ENCODE results near the gene HDLBP. TPM values are rescaled to one million over a fixed set of nuclear protein-coding genes. Genes with fewer than 3 reads are reported as not detected.

Gene HDLBP
- total and polyA plus RNA-seq, 2 of the 4 experiments (the other 2 are of a cell fraction) = 648 to 1,165 TPM

- Histone ChIP-seq H3K14ac (replicated peaks; ENCODE audit: low read depth, low read length) (peak overlapping the region; percentile 19; the same call in 1 of the 2 replicates), H3K79me1 (ENCODE audit: low read depth in 1 of 2, low read length in 2 of 2) (peaks cover 0 to 12% of the 10 kb centered on the region in 2 experiments; a peak in 1 of 4 replicates), H3K9me3 (ENCODE audit: control insufficient read depth, insufficient read depth, low read length) (no peaks in the 10 kb centered on the region), H3K4me3 (ENCODE audit: insufficient read depth, low read depth, low read length) (peak overlapping the region; percentile 100), H3K4me1 (ENCODE audit: control insufficient read depth, insufficient read depth, low read length) (peaks cover 4% of the 10 kb centered on the region; the same call in 1 of the 2 replicates), H2AFZ (replicated peaks; ENCODE audit: low read length, poor library complexity) (peak overlapping the region; percentile 96), H2AK9ac (replicated peaks; ENCODE audit: low read depth, low read length, poor library complexity) (no peak overlapping the region), H3K18ac (ENCODE audit: low read depth, low read length) (peak overlapping the region; percentile 64), H2BK5ac (ENCODE audit: low read depth, low read length, poor library complexity, severe bottlenecking) (peak overlapping the region; percentile 76), H3K27ac (ENCODE audit: insufficient read depth, low read length) (peak overlapping the region; percentile 56; the same call in 1 of the 2 replicates), H4K5ac (ENCODE audit: low read depth, low read length) (peak overlapping the region; percentile 86), H3K56ac (ENCODE audit: extremely low read depth, insufficient read depth, low read length) (no peak overlapping the region), H2AK5ac (ENCODE audit: low read depth, low read length) (peak overlapping the region; percentile 55; the same call in 1 of the 2 replicates), H4K91ac (ENCODE audit: insufficient read depth, low read depth, low read length) (no peak overlapping the region; the same call in 1 of the 2 replicates), H3K36me3 (ENCODE audit: control insufficient read depth, insufficient read depth, low read length) (peaks cover 1% of the 10 kb centered on the region; the same call in 1 of the 2 replicates), H3K4ac (ENCODE audit: low read depth, low read length) (peak overlapping the region; percentile 50; the same call in 1 of the 2 replicates), H2BK15ac (ENCODE audit: low read depth, low read length) (no peak overlapping the region), H3K27me3 (ENCODE audit: control insufficient read depth, insufficient read depth, low read length) (peaks cover 8% of the 10 kb centered on the region; the same call in 1 of the 2 replicates), H3K23ac (ENCODE audit: low read depth, low read length) (peak overlapping the region; percentile 76; the same call in 1 of the 2 replicates), H4K20me1 (ENCODE audit: insufficient read depth, low read length) (peaks cover 10% of the 10 kb centered on the region), H3K9ac (ENCODE audit: low read depth, low read length) (peak overlapping the region; percentile 50), H3K4me2 (ENCODE audit: low read depth, low read length) (peak overlapping the region; percentile 90), H2BK120ac (ENCODE audit: low read depth, low read length) (no peak overlapping the region), H3K9me1 (ENCODE audit: insufficient read depth, low read length) (peaks cover 2% of the 10 kb centered on the region; the same call in 1 of the 2 replicates), H4K8ac (ENCODE audit: low read depth in 2 of 2, low read length in 2 of 2) (peak overlapping the region; percentile 7 to 47; a peak in 2 of 4 replicates), H2BK20ac (ENCODE audit: low read depth, low read length) (no peak overlapping the region)
- intact Hi-C loops (cut with micrococcal nuclease) (loop anchor here (5.0 kb wide), 2 partner anchors 306 to 366 kb away; no protein-coding TSS in a partner anchor), dilution Hi-C loops (cut with HindIII; ENCODE audit: low sequenced_read_pairs, unreplicated experiment) (no loop called here), in situ Hi-C loops (cut with MboI; ENCODE audit: low sequenced_read_pairs) (no loop called here)
- DNase-seq = peak; percentile 31
- BruUV-seq (replicated peaks) = no TSS peak
- POLR2A ChIA-PET (ENCODE audit: unreplicated experiment) = interaction anchor here (0.9 kb wide), 1 partner anchor 97 kb away, joined by 3 read pairs; no protein-coding TSS in a partner anchor
- peak; percentile 38 for ATAC-seq (ENCODE audit: low read depth)
- TF ChIP-seq ELK1 (IDR thresholded peaks at IDR 0.05; ENCODE audit: borderline replicate concordance, low read depth, low read length) = no peak
- peak; percentile 11; the same call in 1 of the 2 replicates for TF ChIP-seq MXI1 (IDR thresholded peaks at IDR 0.05; ENCODE audit: borderline replicate concordance, low read depth, low read length)
- no peak for TF ChIP-seq MAZ (IDR thresholded peaks at IDR 0.05; ENCODE audit: borderline replicate concordance, low read depth, low read length)
- TF ChIP-seq RCOR1 (IDR thresholded peaks at IDR 0.05; ENCODE audit: insufficient replicate concordance, low read length) = no peak
- TF ChIP-seq NFE2L2 (IDR thresholded peaks at IDR 0.05; ENCODE audit: low read depth, low read length) = no peak
- TF ChIP-seq POLR2A (IDR thresholded peaks at IDR 0.05; ENCODE audit: low read depth, low read length) = no peak
- TF ChIP-seq MAFK (IDR thresholded peaks at IDR 0.05; ENCODE audit: low read depth, low read length) = no peak
- no peak for TF ChIP-seq CEBPB (IDR thresholded peaks at IDR 0.05; ENCODE audit: low read depth, low read length)
- TF ChIP-seq FOS (IDR thresholded peaks at IDR 0.05; ENCODE audit: low read depth, low read length) = no peak
- TF ChIP-seq BHLHE40 (IDR thresholded peaks at IDR 0.05; ENCODE audit: low read depth, low read length) = peak; percentile 60
- no peak for TF ChIP-seq RFX5 (IDR thresholded peaks at IDR 0.05; ENCODE audit: low read depth, low read length)
- TF ChIP-seq, protein P1, sequence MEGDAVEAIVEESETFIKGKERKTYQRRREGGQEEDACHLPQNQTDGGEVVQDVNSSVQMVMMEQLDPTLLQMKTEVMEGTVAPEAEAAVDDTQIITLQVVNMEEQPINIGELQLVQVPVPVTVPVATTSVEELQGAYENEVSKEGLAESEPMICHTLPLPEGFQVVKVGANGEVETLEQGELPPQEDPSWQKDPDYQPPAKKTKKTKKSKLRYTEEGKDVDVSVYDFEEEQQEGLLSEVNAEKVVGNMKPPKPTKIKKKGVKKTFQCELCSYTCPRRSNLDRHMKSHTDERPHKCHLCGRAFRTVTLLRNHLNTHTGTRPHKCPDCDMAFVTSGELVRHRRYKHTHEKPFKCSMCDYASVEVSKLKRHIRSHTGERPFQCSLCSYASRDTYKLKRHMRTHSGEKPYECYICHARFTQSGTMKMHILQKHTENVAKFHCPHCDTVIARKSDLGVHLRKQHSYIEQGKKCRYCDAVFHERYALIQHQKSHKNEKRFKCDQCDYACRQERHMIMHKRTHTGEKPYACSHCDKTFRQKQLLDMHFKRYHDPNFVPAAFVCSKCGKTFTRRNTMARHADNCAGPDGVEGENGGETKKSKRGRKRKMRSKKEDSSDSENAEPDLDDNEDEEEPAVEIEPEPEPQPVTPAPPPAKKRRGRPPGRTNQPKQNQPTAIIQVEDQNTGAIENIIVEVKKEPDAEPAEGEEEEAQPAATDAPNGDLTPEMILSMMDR (conservative IDR thresholded peaks at IDR 0.05; ENCODE audit: low read depth, low read length) = peak; percentile 21; the same call in 1 of the 2 replicates
- no peak for TF ChIP-seq CHD1 (IDR thresholded peaks at IDR 0.05; ENCODE audit: low read depth, low read length)
- TF ChIP-seq RAD21 (IDR thresholded peaks at IDR 0.05; ENCODE audit: low read length) = no peak
- CTCF ChIA-PET = interaction anchor here (0.5 to 0.7 kb wide), 2 partner anchors 47 to 532 kb away, joined by 3 read pairs; no protein-coding TSS in a partner anchor
- WGBS, 2 experiments (ENCODE audit: extremely low coverage in 2 of 2, insufficient read length in 1 of 2) = 0% methylated on average over 11 of the region's 83 CpGs; no CpG with 5 or more reads in 1 of the 2 experiments
Observed at GRCh38 chr2:241218131-241219029, 97.1 kb downstream of the HDLBP start.
